ENCODE results near the gene EXOG.

EXOG gene

GRCh38 chr3:38515367-38515766, 19.2 kb downstream of the EXOG start:
- DNase-seq: no peak

GRCh38 chr3:38516669-38517068, 20.5 kb downstream of the EXOG start:
- no peak for DNase-seq

GRCh38 chr3:38519000-38519399, 22.9 kb downstream of the EXOG start:
- no peak for DNase-seq

GRCh38 chr3:38519651-38520050, 23.5 kb downstream of the EXOG start:
- no peak for DNase-seq

GRCh38 chr3:38521391-38521987, 25.3 kb downstream of the EXOG start:
- DNase-seq: no peak

- no peak for DNase-seq
Measured at GRCh38 chr3:38522002-38522401, 25.9 kb downstream of the EXOG start.

GRCh38 chr3:38524141-38524739, 28.1 kb downstream of the EXOG start:
- no peak for DNase-seq

GRCh38 chr3:38526792-38527191, 30.7 kb downstream of the EXOG start:
- DNase-seq: no peak

GRCh38 chr3:38528457-38528856, 32.3 kb downstream of the EXOG start:
- no peak for DNase-seq

GRCh38 chr3:38532529-38532928, 36.4 kb downstream of the EXOG start:
- no peak for DNase-seq

GRCh38 chr3:38533285-38533976, 37.3 kb downstream of the EXOG start:
- no peak for DNase-seq

GRCh38 chr3:38534180-38534579, 38.0 kb downstream of the EXOG start:
- no peak for DNase-seq

- no peak for DNase-seq
Measured at GRCh38 chr3:38534604-38535003, 38.5 kb downstream of the EXOG start.

GRCh38 chr3:38536671-38537070, 40.5 kb downstream of the EXOG start:
- no peak for DNase-seq

- DNase-seq: no peak
Measured at GRCh38 chr3:38538773-38539353, 42.7 kb downstream of the EXOG start.

GRCh38 chr3:38541806-38542205, 45.7 kb downstream of the EXOG start:
- DNase-seq: no peak

- no peak for DNase-seq
Measured at GRCh38 chr3:38542401-38543298, 46.5 kb downstream of the EXOG start.

GRCh38 chr3:38543586-38543985, 47.4 kb downstream of the EXOG start:
- no peak for DNase-seq

GRCh38 chr3:38544926-38545325, 48.8 kb downstream of the EXOG start:
- no peak for DNase-seq

- no peak for DNase-seq
Measured at GRCh38 chr3:38545550-38545949, 49.4 kb downstream of the EXOG start.

- DNase-seq: no peak
Measured at GRCh38 chr3:38545983-38546382, 49.8 kb downstream of the EXOG start.

GRCh38 chr3:38548154-38548931, 52.2 kb downstream of the EXOG start:
- DNase-seq: no peak

Data from SIG-M5 (cell line).